Kidney (tissue), 14 donors: ENCODE measurements around the gene RNF13. TPM values are rescaled to one million over a fixed set of nuclear protein-coding genes. Genes with fewer than 3 reads are reported as not detected.

Experiments
- DNase-seq, 5 donors: peaks; one replicate each; pipeline ENCODE4 v3.0.0-alpha.2; 2013 to 2020
- FAIRE-seq: peaks from 2 replicates; lab custom pipeline; 2012; peaks lifted over from hg19 to GRCh38; lab: Jason Lieb, UNC
- H3K27ac ChIP-seq, 2 donors: one replicate each; pipeline ENCODE4 v1.7.0; 2013; ENCODE audit warnings: low read depth in 2 of 2, low read length in 2 of 2, inconsistent platforms in 1 of 2
- H3K27me3 ChIP-seq: one replicate; pipeline ENCODE4 v1.7.1; 2013; ENCODE audit warnings: low read length, inconsistent platforms; ENCODE audit not compliant: control insufficient read depth, insufficient read depth
- H3K36me3 ChIP-seq, 3 donors: one replicate each; pipeline versions ENCODE4 v1.7.0 to v1.7.1; 2013; ENCODE audit warnings: low read length in 3 of 3, control low read depth in 1 of 3, inconsistent platforms in 1 of 3; ENCODE audit not compliant: insufficient read depth in 3 of 3, control insufficient read depth in 2 of 3
- H3K4me1 ChIP-seq, 3 donors: one replicate each; pipeline versions ENCODE4 v1.7.0 to v1.7.1; 2013; ENCODE audit warnings: low read length in 3 of 3, inconsistent platforms in 1 of 3, low read depth in 1 of 3; ENCODE audit not compliant: control insufficient read depth in 2 of 3, insufficient read depth in 2 of 3
- H3K4me3 ChIP-seq, 3 donors: one replicate each; pipeline versions ENCODE4 v1.7.0 to v1.8.1; 2013; ENCODE audit warnings: low read length in 3 of 3, control low read depth in 1 of 3, inconsistent platforms in 1 of 3
- H3K9ac ChIP-seq, 3 donors: one replicate each; pipeline versions ENCODE4 v1.7.0 to v1.7.1; 2013; ENCODE audit warnings: low read length in 3 of 3, control low read depth in 1 of 3, inconsistent platforms in 1 of 3
- H3K9me3 ChIP-seq, 3 donors: one replicate each; pipeline versions ENCODE4 v1.7.0 to v1.7.1; 2013; ENCODE audit warnings: low read length in 3 of 3, control low read depth in 1 of 3, inconsistent platforms in 1 of 3; ENCODE audit not compliant: control insufficient read depth in 2 of 3, insufficient read depth in 1 of 3
- CTCF ChIP-seq: IDR thresholded peaks from 3 replicates; pipeline ENCODE4 v1.5.1; 2012; ENCODE audit warnings: mild to moderate bottlenecking, moderate library complexity, borderline replicate concordance; ENCODE audit not compliant: insufficient read depth; ENCODE audit errors: extremely low read depth
- intact Hi-C: fragments of 100-400 bp; cut with DNase I; formaldehyde crosslinking; loops from one replicate; pipeline ENCODE4 v1.11.1; 2022
- polyA plus RNA-seq: library from polyadenylated mRNA; stranded (reverse); fragments of 350-450 nt; fragmentation: Illumina TruSeq; extraction: RNeasy Lipid Tissue Mini Kit (QIAGEN cat#74804); gene quantifications from one replicate; pipeline ENCODE4 v1.2.3, GENCODE V29; 2014; ENCODE audit warnings: low read depth, low replicate concordance; ENCODE audit not compliant: insufficient read depth
- total RNA-seq: library from RNA; stranded (reverse); fragmentation: NEBNext Ultra II Directional; extraction: Animal tissue kit (Norgen Biotek cat#: 25700); gene quantifications from one replicate; pipeline ENCODE4 v1.2.1, GENCODE V29; 2021
- donor health status: control.
- donor health status: control.
- donor health status: control.
- donor health status: control.
- donor health status: control.
- donor health status: DM: yes; HTN: yes; CAD: no.
- donor health status: Normal renal cell carcinoma (clear cell type).

The RNF13 gene
- total and polyA plus RNA-seq, 2 donors from 2014 or later, result 54.1 to 87.1 TPM

- H3K4me1 ChIP-seq, result peaks cover 0 to 4% (median 0%) of the 10 kb centered on the region in 3 donors
- H3K27me3 ChIP-seq, result no peaks in the 10 kb centered on the region
- DNase-seq (no peak), FAIRE-seq (no peak)
- H3K9ac ChIP-seq, result no peak overlapping the region
- peaks cover 0 to 9% (median 2%) of the 10 kb centered on the region in 3 donors for H3K36me3 ChIP-seq
- no peaks in the 10 kb centered on the region for H3K9me3 ChIP-seq
- H3K27ac ChIP-seq, result no peak overlapping the region
- no peak overlapping the region for H3K4me3 ChIP-seq
- TF ChIP-seq CTCF, result no peak
- intact Hi-C loops, result no loop called here
Measured at GRCh38 chr3:149850787-149851584, 38.0 kb downstream of the RNF13 start.

GRCh38 chr3:149858911-149859310 lies 45.9 kb downstream of the RNF13 start:
- Histone ChIP-seq H3K27me3 (no peaks in the 10 kb centered on the region), H3K4me3 (no peak overlapping the region), H3K9me3 (no peaks in the 10 kb centered on the region), H3K9ac (no peak overlapping the region), H3K27ac (no peak overlapping the region), H3K4me1 (no peaks in the 10 kb centered on the region), H3K36me3 (peaks cover 0 to 2% (median 0%) of the 10 kb centered on the region in 3 donors)
- TF ChIP-seq CTCF, result no peak
- DNase-seq, result peak in 2 of 5 donors; percentile 5 to 19
- FAIRE-seq, result no peak
- intact Hi-C loops, result no loop called here

GRCh38 chr3:149860881-149861280 lies 47.9 kb downstream of the RNF13 start:
- intact Hi-C loops, result no loop called here
- H3K4me3 ChIP-seq, result no peak overlapping the region
- H3K4me1 ChIP-seq, result no peaks in the 10 kb centered on the region
- H3K36me3 ChIP-seq, result peaks cover 0 to 2% (median 2%) of the 10 kb centered on the region in 3 donors
- no peaks in the 10 kb centered on the region for H3K9me3 ChIP-seq
- FAIRE-seq (no peak), DNase-seq (no peak)
- H3K9ac ChIP-seq, result no peak overlapping the region
- H3K27me3 ChIP-seq, result no peaks in the 10 kb centered on the region
- no peak overlapping the region for H3K27ac ChIP-seq
- TF ChIP-seq CTCF, result no peak
